AG04450 (cell line): ENCODE measurements around the gene EXOC1L. TPM values are rescaled to one million over a fixed set of nuclear protein-coding genes. Genes with fewer than 3 reads are reported as not detected.

Experiments used
- CTCF ChIA-PET: fragments of 300-600, 350-600 bp; formaldehyde crosslinking; extraction: SDS; loops from one replicate; lab custom pipeline; 2022; ENCODE audit warnings: antibody characterized with exemption, inconsistent platforms; lab: Charles Lee
- POLR2A ChIA-PET: fragments of 350-600 bp; formaldehyde crosslinking; extraction: SDS; loops from one replicate; lab custom pipeline; 2021; ENCODE audit warnings: antibody characterized with exemption, inconsistent platforms; lab: Yijun Ruan, JAX
- DNase-seq: peaks from one replicate; pipeline ENCODE4 v3.0.0-alpha.2; 2011; ENCODE audit warnings: low read depth, low spot score
- H3K27ac ChIP-seq: one replicate; pipeline ENCODE4 v1.5.1; 2012; ENCODE audit warnings: low read depth, low read length, control low read depth
- H3K27me3 ChIP-seq: one replicate; pipeline ENCODE4 v1.6.0; 2012; ENCODE audit warnings: low read length; ENCODE audit not compliant: control insufficient read depth, insufficient read depth
- H3K4me3 ChIP-seq: 2 replicates; pipeline ENCODE4 v1.5.1; 2011; ENCODE audit warnings: mild to moderate bottlenecking, low read depth, low read length, control low read depth
- H3K9me3 ChIP-seq: 2 replicates; pipeline ENCODE4 v1.5.1; 2012; ENCODE audit warnings: low read length; ENCODE audit not compliant: control insufficient read depth, insufficient read depth
- polyA plus RNA-seq: library from polyadenylated mRNA; depleted of rRNA; stranded (reverse); fragments of >200 nt; gene quantifications from 2 replicates; pipeline ENCODE4 v1.2.3, GENCODE V29; 2011
- TF ChIP-seq, protein P1 (sequence below): IDR thresholded peaks from 2 replicates; pipeline ENCODE4 v1.5.1; 2011; ENCODE audit warnings: low read depth, low read length, control low read depth, inconsistent platforms

The EXOC1L gene
- polyA plus RNA-seq, 1 experiment, result not detected

DNA sequence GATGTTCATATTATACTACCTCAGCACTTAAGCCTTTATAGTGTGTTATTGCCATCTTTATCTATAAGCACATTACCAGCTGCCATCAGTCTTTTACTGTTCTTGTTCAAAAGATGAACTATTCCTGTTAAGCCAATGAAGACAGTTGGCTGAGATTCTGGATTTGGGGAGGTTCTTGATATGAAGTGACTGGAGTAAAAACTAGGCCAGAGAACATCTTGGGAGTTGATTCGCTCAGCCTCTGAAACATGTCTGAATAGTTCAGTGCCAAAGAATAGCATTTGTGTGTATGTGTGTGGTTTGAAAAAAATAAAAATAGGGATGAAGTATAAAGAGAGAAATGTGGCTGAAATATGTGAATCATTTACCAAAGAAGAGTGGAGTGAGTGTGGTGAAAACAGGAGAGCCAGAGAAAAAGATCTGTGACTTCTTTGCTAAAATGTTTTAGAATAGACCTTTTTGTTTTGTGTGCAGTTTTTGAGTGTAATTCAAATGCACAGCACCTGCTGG, 49.0 kb downstream of the EXOC1L start:
- CTCF ChIA-PET, result interaction anchor here (1.1 to 2.5 kb wide), 4 partner anchors 8 to 425 kb away, joined by 3 to 19 read pairs (median 7); no protein-coding TSS in a partner anchor
- POLR2A ChIA-PET, result no interaction called here
- Histone ChIP-seq H3K9me3 (no peaks in the 10 kb centered on the region), H3K27ac (no peak overlapping the region), H3K4me3 (no peak overlapping the region), H3K27me3 (no peaks in the 10 kb centered on the region)
- TF ChIP-seq, protein P1, sequence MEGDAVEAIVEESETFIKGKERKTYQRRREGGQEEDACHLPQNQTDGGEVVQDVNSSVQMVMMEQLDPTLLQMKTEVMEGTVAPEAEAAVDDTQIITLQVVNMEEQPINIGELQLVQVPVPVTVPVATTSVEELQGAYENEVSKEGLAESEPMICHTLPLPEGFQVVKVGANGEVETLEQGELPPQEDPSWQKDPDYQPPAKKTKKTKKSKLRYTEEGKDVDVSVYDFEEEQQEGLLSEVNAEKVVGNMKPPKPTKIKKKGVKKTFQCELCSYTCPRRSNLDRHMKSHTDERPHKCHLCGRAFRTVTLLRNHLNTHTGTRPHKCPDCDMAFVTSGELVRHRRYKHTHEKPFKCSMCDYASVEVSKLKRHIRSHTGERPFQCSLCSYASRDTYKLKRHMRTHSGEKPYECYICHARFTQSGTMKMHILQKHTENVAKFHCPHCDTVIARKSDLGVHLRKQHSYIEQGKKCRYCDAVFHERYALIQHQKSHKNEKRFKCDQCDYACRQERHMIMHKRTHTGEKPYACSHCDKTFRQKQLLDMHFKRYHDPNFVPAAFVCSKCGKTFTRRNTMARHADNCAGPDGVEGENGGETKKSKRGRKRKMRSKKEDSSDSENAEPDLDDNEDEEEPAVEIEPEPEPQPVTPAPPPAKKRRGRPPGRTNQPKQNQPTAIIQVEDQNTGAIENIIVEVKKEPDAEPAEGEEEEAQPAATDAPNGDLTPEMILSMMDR, result no peak
- DNase-seq, result no peak

DNA sequence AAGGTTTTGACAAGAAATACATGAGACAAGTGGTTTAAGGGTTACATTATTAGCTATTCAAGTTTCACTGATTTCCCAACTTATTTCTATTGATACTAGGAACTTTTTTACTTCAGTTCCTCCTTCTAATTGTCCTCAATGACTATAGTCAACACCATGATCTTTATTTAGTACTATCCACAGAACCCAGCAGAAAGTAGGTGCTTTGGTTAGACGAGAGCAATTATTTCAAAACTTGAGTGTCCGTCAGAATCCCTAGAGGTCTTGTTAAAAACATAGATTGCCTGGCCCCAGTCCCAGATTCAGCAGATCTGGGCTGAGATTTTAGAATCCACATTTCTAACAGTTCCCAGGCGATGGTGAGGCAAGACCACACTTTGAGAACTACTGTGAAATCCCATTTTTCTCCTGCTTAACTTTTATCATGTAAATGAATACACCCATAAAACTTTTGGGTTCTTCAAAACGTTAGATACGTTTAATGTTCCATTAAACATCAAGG, 51.8 kb downstream of the EXOC1L start:
- POLR2A ChIA-PET, result no interaction called here
- H3K27me3 ChIP-seq, result no peaks in the 10 kb centered on the region
- CTCF ChIA-PET, result interaction anchor here (0.6 kb wide), 1 partner anchor 423 kb away, joined by 3 read pairs; no protein-coding TSS in a partner anchor

DNA sequence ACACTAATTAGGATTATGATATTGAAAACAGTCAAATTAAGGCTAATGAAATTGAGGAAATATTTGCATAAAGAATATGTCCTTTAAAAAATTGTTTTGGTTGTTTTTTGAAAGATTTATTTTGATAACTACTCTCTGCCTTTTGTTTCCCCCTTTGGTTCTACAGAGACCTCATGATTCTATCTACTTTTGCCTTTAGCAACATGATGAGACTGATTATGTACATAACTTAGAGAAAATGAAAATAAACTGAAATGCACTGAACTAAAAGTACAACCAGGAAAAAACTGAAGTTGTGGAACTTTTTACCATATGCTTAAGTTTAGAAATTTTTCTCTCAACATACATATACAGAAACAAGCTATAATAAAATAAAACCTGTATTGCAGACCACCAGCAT, 55.2 kb downstream of the EXOC1L start:
- H3K9me3 ChIP-seq, result no peaks in the 10 kb centered on the region
- H3K27ac ChIP-seq, result no peak overlapping the region
- H3K27me3 ChIP-seq, result no peaks in the 10 kb centered on the region
- no peak for DNase-seq
- ChIA-PET POLR2A (interaction anchor here (0.6 kb wide), 1 partner anchor 74 kb away, joined by 3 read pairs; no protein-coding TSS in a partner anchor), CTCF (interaction anchor here (0.9 to 1.1 kb wide), 2 partner anchors 9 to 74 kb away, joined by 3 to 4 read pairs; partner anchors contain the start of gene CEP135)
- TF ChIP-seq, protein P1, result no peak
- no peak overlapping the region for H3K4me3 ChIP-seq

More for the DNA sequence above, 51.8 kb downstream of the EXOC1L start:
- H3K27ac ChIP-seq, result no peak overlapping the region
- no peak for DNase-seq
- no peaks in the 10 kb centered on the region for H3K9me3 ChIP-seq
- H3K4me3 ChIP-seq, result no peak overlapping the region
- TF ChIP-seq, protein P1, result no peak

DNA sequence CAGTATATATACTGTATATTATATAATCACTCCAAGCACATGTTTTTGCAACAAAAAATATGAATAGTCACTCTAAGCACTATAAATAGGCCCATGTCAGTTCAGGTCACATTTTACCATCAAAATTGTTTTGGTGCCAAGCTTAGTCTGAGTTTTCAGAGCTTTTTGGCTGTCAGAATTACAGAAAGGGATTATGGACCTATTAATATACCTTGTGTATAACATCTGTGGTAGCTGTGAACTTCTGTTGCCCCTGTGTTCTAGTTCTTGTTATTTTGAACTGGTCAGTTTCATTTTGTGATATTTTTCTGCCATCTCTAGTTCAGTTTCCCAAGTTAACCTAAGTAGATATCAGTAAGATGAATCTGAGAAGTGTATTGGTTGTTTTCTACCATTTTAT, 56.8 kb downstream of the EXOC1L start:
- ChIA-PET POLR2A (no interaction called here), CTCF (interaction anchor here (2.2 kb wide), 1 partner anchor 9 kb away, joined by 19 read pairs; no protein-coding TSS in a partner anchor)
- DNase-seq, result no peak
- H3K27ac ChIP-seq, result no peak overlapping the region
- no peaks in the 10 kb centered on the region for H3K9me3 ChIP-seq
- no peaks in the 10 kb centered on the region for H3K27me3 ChIP-seq
- H3K4me3 ChIP-seq, result no peak overlapping the region
- TF ChIP-seq, protein P1, result no peak

DNA sequence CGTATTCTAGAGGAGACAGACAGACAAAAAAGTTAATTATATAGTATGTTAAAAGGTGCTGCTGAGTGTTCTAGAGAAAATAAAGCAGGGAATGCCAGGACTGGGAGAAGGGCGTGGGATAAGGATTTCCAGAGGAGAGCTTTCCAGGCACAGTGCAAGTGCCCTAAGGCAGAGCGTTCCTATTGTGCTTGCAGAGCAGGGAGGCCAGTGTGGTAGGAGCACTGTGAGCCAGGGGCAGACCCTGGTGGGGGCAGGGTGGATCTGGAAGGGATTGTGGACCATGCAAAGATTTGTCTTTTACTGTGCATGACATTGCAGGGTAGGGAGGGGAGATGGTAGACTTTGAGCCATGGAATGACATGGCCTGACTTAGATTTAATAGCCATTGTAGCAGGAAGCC, 59.6 kb downstream of the EXOC1L start:
- CTCF ChIA-PET, result interaction anchor here (2.2 kb wide), 1 partner anchor 12 kb away, joined by 10 read pairs; no protein-coding TSS in a partner anchor
- TF ChIP-seq, protein P1, result no peak
- H3K4me3 ChIP-seq, result no peak overlapping the region
- POLR2A ChIA-PET, result no interaction called here
- no peaks in the 10 kb centered on the region for H3K9me3 ChIP-seq
- no peak overlapping the region for H3K27ac ChIP-seq
- DNase-seq, result no peak
- no peaks in the 10 kb centered on the region for H3K27me3 ChIP-seq
